ENCODE data around the gene CREB3L1.

Gene CREB3L1

DNA sequence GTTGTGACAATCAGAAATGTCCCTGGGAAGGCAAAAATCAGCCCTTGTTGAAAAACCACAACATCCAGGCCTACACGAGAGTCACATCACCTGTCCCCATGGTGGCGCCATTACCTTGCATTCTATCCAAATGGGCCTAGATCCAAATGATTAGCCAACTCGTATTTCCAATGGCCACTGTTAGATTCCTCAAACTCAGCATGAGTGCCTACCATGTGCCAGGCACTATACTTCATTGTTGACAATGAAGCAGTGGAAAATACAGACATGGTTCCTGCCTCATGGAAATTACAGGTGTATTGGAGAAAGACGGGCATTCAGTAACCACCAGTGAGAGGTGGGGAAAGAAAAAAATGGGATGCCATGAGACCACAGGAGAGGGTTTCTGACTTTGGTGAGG lies 29.8 kb upstream of the CREB3L1 start:
- DNase-seq (ENCODE audit: low spot score): peak; percentile 55
- ChIA-PET POLR2A (ENCODE audit: low non-redundant PET) (no interaction called here), CTCF (interaction anchor here (1.1 kb wide), 1 partner anchor 61 kb away, joined by 5 read pairs; no protein-coding TSS in a partner anchor)
- 0 out of 2 replicates have a peak, but pooled peaks have one; percentile 22 for TF ChIP-seq CTCF (conservative IDR thresholded peaks at IDR 0.05; ENCODE audit: low read depth)
- H3K27ac ChIP-seq: peak overlapping the region; percentile 85; the same call in 1 of the 2 replicates

GRCh38 chr11:46248289-46249102 lies 29.0 kb upstream of the CREB3L1 start:
- ChIA-PET CTCF (interaction anchor here (0.6 to 1.1 kb wide), 5 partner anchors 47 to 134 kb away, joined by 3 to 4 read pairs (median 4); partner anchors contain the start of gene DGKZ), POLR2A (ENCODE audit: low non-redundant PET) (no interaction called here)
- peak overlapping the region; percentile 85 for H3K27ac ChIP-seq
- peak; percentile 89 for DNase-seq (ENCODE audit: low spot score)
- no peak for TF ChIP-seq CTCF (conservative IDR thresholded peaks at IDR 0.05; ENCODE audit: low read depth)

DNA sequence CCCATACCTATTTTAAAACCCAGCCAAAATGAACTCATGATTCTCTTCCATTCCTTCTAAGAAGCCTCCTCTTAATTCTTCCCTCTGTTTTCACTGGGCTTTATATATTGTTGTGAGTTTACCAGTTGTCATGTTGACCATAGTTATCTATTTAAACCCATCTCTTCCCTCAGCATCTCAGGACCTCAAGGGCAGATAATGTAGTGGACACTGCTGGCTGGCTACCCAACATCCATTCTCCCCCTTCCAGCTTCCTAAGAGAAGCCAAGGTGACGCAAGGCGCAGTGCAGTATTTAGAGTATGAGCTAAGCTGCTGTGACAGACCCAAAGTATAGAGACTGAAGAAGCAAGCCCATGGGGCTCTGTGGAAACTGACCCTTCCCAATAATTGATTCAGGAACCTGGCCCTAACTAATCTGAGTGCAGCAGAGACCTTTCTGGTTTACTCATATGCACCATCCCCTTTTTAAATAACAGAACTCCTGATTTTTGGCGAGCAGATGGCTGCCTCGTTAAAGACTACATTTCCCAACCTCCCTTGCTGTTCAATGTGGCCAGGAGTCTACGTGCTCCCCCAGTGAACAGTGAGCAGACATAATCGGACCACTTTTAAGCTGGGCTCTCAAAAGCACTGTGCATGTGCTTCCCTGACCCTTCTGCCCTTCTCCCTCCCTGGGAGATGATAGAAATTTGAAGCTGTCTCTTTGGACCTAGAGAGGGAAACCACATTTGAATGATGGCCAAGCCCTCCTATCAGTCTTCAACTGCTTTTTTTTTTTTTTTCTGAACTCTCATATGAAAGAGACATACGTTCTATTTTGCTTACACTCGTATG lies 28.1 kb upstream of the CREB3L1 start:
- ChIA-PET POLR2A (ENCODE audit: low non-redundant PET) (no interaction called here), CTCF (interaction anchor here (0.6 to 1.1 kb wide), 2 partner anchors 67 to 98 kb away, joined by 3 to 4 read pairs; partner anchors contain the start of gene DGKZ)
- DNase-seq (ENCODE audit: low spot score): no peak
- H3K27ac ChIP-seq: peak overlapping the region; percentile 85
- no peak for TF ChIP-seq CTCF (conservative IDR thresholded peaks at IDR 0.05; ENCODE audit: low read depth)

DNA sequence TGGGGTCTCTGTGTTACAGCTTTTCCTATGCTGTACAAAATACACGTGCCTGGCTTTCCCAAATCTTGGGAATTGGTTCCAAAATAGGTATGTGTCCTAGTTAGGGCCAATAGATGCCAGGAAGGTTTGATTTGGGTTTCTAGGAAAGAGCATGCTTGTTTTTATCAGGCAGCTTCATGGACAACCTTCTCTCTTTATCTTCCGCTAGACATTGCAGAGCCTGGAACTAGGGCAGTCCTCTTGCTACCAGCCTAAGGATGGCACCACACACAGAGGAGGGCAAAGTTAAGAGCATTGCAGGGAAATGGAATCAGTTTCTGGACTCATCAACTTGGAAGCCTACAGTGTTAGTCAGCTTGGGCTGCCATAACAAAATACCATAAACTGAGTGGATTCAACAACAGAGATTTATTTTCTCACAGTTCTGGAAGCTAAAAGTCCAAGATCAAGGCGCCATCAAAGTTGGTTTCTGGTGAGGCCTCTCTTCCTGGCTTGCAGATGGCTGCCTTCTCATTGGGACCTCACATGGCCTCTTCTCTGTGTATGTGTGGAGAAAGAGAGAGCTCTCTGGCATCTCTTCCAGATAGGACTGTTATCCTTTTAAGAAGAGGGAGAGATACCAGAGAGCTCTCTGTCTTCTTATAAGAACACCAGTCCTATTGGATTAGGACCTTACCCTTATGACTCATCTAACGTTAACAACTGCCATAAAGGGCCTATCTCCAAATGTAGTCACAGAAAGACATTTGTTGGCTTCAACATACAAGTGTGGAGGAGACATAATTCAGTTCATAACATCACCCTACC lies 27.3 kb upstream of the CREB3L1 start:
- H3K27ac ChIP-seq: no peak overlapping the region
- CTCF ChIA-PET: no interaction called here
- no peak for DNase-seq (ENCODE audit: low spot score)
- no peak for TF ChIP-seq CTCF (conservative IDR thresholded peaks at IDR 0.05; ENCODE audit: low read depth)
- POLR2A ChIA-PET (ENCODE audit: low non-redundant PET): no interaction called here

- POLR2A ChIA-PET (ENCODE audit: low non-redundant PET): no interaction called here
- no peak for TF ChIP-seq CTCF (conservative IDR thresholded peaks at IDR 0.05; ENCODE audit: low read depth)
- CTCF ChIA-PET: no interaction called here
- no peak for DNase-seq (ENCODE audit: low spot score)
- no peak overlapping the region for H3K27ac ChIP-seq
Observed at GRCh38 chr11:46250745-46251052, 26.8 kb upstream of the CREB3L1 start.

DNA sequence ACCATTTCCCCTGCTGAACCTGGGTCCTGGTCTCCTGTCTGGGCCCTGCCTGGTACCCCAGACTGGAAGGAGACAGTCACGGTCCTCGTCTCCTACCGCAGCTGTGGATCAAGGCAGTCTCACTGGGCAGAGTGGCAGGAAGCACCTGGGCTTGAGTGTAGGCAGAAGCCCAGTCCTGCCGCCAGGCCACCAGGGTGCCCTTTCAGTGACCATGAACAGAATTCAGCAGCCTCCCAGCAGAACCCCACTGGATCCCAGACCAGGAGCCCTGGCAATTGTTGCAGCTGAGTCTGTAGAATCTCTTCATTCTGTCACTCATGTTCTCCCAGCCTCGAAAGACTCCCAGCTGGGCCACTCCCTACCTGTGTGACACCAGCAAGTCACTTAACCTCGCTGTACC lies 25.5 kb upstream of the CREB3L1 start:
- no peak for TF ChIP-seq CTCF (conservative IDR thresholded peaks at IDR 0.05; ENCODE audit: low read depth)
- ChIA-PET CTCF (no interaction called here), POLR2A (ENCODE audit: low non-redundant PET) (no interaction called here)
- DNase-seq (ENCODE audit: low spot score): no peak
- H3K27ac ChIP-seq: no peak overlapping the region
